Vagina (tissue), 2 donors: ENCODE measurements around the gene FRRS1L.

ENCODE experiments used
- CTCF ChIP-seq, 3 experiments: fragments of 450-650 bp in 2 of 3; fragments of 200-600 bp in 1 of 3; sonication (generic) in 1 of 3; IDR thresholded peaks; one replicate each; pipeline ENCODE4 v1.5.1; 2017 to 2019; ENCODE audit warnings: antibody characterized with exemption in 3 of 3, mild to moderate bottlenecking in 2 of 3, moderate library complexity in 2 of 3
- POLR2A ChIP-seq, 2 donors: fragments of 450-650 bp; IDR thresholded peaks; one replicate each; pipeline ENCODE4 v1.6.1; 2017; ENCODE audit warnings: antibody characterized with exemption in 2 of 2, mild to moderate bottlenecking in 2 of 2, moderate library complexity in 2 of 2

GRCh38 chr9:109181284-109181683 lies 14.2 kb upstream of the FRRS1L start:
- no peak for TF ChIP-seq CTCF (IDR thresholded peaks at IDR 0.05)
- no peak for TF ChIP-seq POLR2A (IDR thresholded peaks at IDR 0.05)
